IMR-90 (cell line): Measurements from ENCODE around the gene CAPN3. TPM values are rescaled to one million over a fixed set of nuclear protein-coding genes. Genes with fewer than 3 reads are reported as not detected.
A peak's percentile ranks its signal among the peaks of the same experiment; 100 is the strongest.

Experiments
- ATAC-seq: fragments of 200-7000 bp; cut with Tn5 transposase; 2 replicates; pipeline ENCODE4 v1.9.1; 2020; ENCODE audit warnings: low read depth, mild to moderate bottlenecking, moderate library complexity
- BruUV-seq: library from RNA; stranded (reverse); fragments of 400-500 nt; replicated peaks from 2 replicates; lab custom pipeline; 2021; lab: Mats Ljungman, UMichigan
- CTCF ChIA-PET: fragments of 300-600 bp; formaldehyde crosslinking; extraction: SDS; loops from one replicate; lab custom pipeline; 2021; ENCODE audit warnings: antibody characterized with exemption; lab: Yijun Ruan, JAX
- POLR2A ChIA-PET: fragments of 300-600 bp; sonication (Branson Sonifier 250); formaldehyde crosslinking; loops from one replicate; lab custom pipeline; 2022; ENCODE audit warnings: antibody characterized with exemption; ENCODE audit not compliant: unreplicated experiment; lab: Charles Lee
- DNase-seq: peaks from one replicate; pipeline ENCODE4 v3.0.0; 2013
- H2AFZ ChIP-seq: replicated peaks from 2 replicates; pipeline ENCODE3; 2013; ENCODE audit warnings: low read length, mild to moderate bottlenecking; ENCODE audit not compliant: poor library complexity
- H2AK5ac ChIP-seq: 2 replicates; pipeline ENCODE4 v1.6.1; 2013; ENCODE audit warnings: low read depth, low read length, inconsistent platforms
- H2AK9ac ChIP-seq: replicated peaks from 2 replicates; pipeline ENCODE3; 2013; ENCODE audit warnings: mild to moderate bottlenecking, low read depth, low read length, moderate library complexity; ENCODE audit not compliant: poor library complexity
- H2BK120ac ChIP-seq: 2 replicates; pipeline ENCODE4 v1.6.1; 2013; ENCODE audit warnings: low read depth, low read length, inconsistent platforms
- H2BK15ac ChIP-seq: 3 replicates; pipeline ENCODE4 v1.6.1; 2013; ENCODE audit warnings: low read depth, low read length, inconsistent platforms
- H2BK20ac ChIP-seq: 2 replicates; pipeline ENCODE4 v1.6.1; 2013; ENCODE audit warnings: low read depth, mild to moderate bottlenecking, inconsistent platforms, low read length, moderate library complexity
- H2BK5ac ChIP-seq: 2 replicates; pipeline ENCODE4 v1.6.1; 2013; ENCODE audit warnings: mild to moderate bottlenecking, low read depth, low read length, inconsistent platforms; ENCODE audit not compliant: poor library complexity, severe bottlenecking
- H3K14ac ChIP-seq: replicated peaks from 2 replicates; pipeline ENCODE4 v1.6.1; 2013; ENCODE audit warnings: low read depth, low read length, inconsistent platforms
- H3K18ac ChIP-seq: 2 replicates; pipeline ENCODE4 v1.6.1; 2013; ENCODE audit warnings: low read depth, low read length, control low read depth
- H3K23ac ChIP-seq: 2 replicates; pipeline ENCODE4 v1.6.1; 2013; ENCODE audit warnings: low read depth, low read length, inconsistent platforms
- H3K27ac ChIP-seq: 2 replicates; pipeline ENCODE4 v1.5.1; 2013; ENCODE audit warnings: mild to moderate bottlenecking, control low read depth, low read length; ENCODE audit not compliant: insufficient read depth
- H3K27me3 ChIP-seq: 2 replicates; pipeline ENCODE4 v1.6.1; 2013; ENCODE audit warnings: low read length; ENCODE audit not compliant: control insufficient read depth, insufficient read depth
- H3K36me3 ChIP-seq: 2 replicates; pipeline ENCODE4 v1.6.1; 2013; ENCODE audit warnings: low read length, mixed read lengths; ENCODE audit not compliant: control insufficient read depth, insufficient read depth
- H3K4ac ChIP-seq: 2 replicates; pipeline ENCODE4 v1.6.1; 2013; ENCODE audit warnings: low read depth, low read length, inconsistent platforms
- H3K4me1 ChIP-seq: 2 replicates; pipeline ENCODE4 v1.6.1; 2013; ENCODE audit warnings: low read length, mixed read lengths; ENCODE audit not compliant: control insufficient read depth, insufficient read depth
- H3K4me2 ChIP-seq: 2 replicates; pipeline ENCODE4 v1.6.1; 2013; ENCODE audit warnings: low read depth, mild to moderate bottlenecking, control low read depth, low read length, moderate library complexity
- H3K4me3 ChIP-seq: 2 replicates; pipeline ENCODE4 v1.5.1; 2013; ENCODE audit warnings: low read depth, mild to moderate bottlenecking, control low read depth, low read length, moderate library complexity; ENCODE audit not compliant: insufficient read depth
- H3K56ac ChIP-seq: 2 replicates; pipeline ENCODE4 v1.6.1; 2013; ENCODE audit warnings: low read length, inconsistent platforms; ENCODE audit not compliant: insufficient read depth; ENCODE audit errors: extremely low read depth
- H3K79me1 ChIP-seq, 2 experiments: 2 replicates each; pipeline ENCODE4 v1.6.1; 2013; ENCODE audit warnings: low read length in 2 of 2, inconsistent platforms in 1 of 2, low read depth in 1 of 2
- H3K9ac ChIP-seq: 2 replicates; pipeline ENCODE4 v1.6.1; 2013; ENCODE audit warnings: low read depth, low read length, control low read depth
- H3K9me1 ChIP-seq: 2 replicates; pipeline ENCODE4 v1.6.1; 2013; ENCODE audit warnings: low read length, inconsistent platforms; ENCODE audit not compliant: insufficient read depth
- H3K9me3 ChIP-seq: 2 replicates; pipeline ENCODE4 v1.6.1; 2013; ENCODE audit warnings: low read length; ENCODE audit not compliant: control insufficient read depth, insufficient read depth
- H4K20me1 ChIP-seq: 2 replicates; pipeline ENCODE4 v1.6.1; 2013; ENCODE audit warnings: low read length, inconsistent platforms; ENCODE audit not compliant: insufficient read depth
- H4K5ac ChIP-seq: 2 replicates; pipeline ENCODE4 v1.6.1; 2013; ENCODE audit warnings: mild to moderate bottlenecking, low read depth, low read length, control low read depth
- H4K8ac ChIP-seq, 2 experiments: 2 replicates each; pipeline ENCODE4 v1.6.1; 2013; ENCODE audit warnings: low read depth in 2 of 2, low read length in 2 of 2, control low read depth in 1 of 2, inconsistent platforms in 1 of 2
- H4K91ac ChIP-seq: 2 replicates; pipeline ENCODE4 v1.6.1; 2013; ENCODE audit warnings: low read depth, low read length, inconsistent platforms; ENCODE audit not compliant: insufficient read depth
- BHLHE40 ChIP-seq: fragments of 150-350 bp; IDR thresholded peaks from 2 replicates; pipeline ENCODE4 v1.6.1; 2016; ENCODE audit warnings: mild to moderate bottlenecking, low read depth, low read length
- CHD1 ChIP-seq: IDR thresholded peaks from 2 replicates; pipeline ENCODE4 v1.6.1; 2012; ENCODE audit warnings: low read depth, low read length, improper control_type of control experiment
- FOS ChIP-seq: fragments of 150-350 bp; IDR thresholded peaks from 2 replicates; pipeline ENCODE4 v1.6.1; 2016; ENCODE audit warnings: low read depth, low read length
- MAZ ChIP-seq: IDR thresholded peaks from 2 replicates; pipeline ENCODE4 v1.6.1; 2012; ENCODE audit warnings: low read depth, mild to moderate bottlenecking, low read length, improper control_type of control experiment, moderate library complexity, borderline replicate concordance
- USF2 ChIP-seq: fragments of 150-350 bp; IDR thresholded peaks from 2 replicates; pipeline ENCODE4 v1.6.1; 2017; ENCODE audit warnings: mild to moderate bottlenecking, antibody characterized with exemption, low read length, low read depth
- WGBS, 2 experiments: methylation state at CpG; one replicate each; pipeline versions ENCODE4 v1.1.5 to v1.1.7; 2013; ENCODE audit warnings: missing lambda C conversion rate in 2 of 2; ENCODE audit not compliant: insufficient read length in 1 of 2; ENCODE audit errors: extremely low coverage in 2 of 2; 5-methylcytosine and 5-hydroxymethylcytosine counted together
- dilution Hi-C: fragments of 300-500 bp; cut with HindIII; formaldehyde crosslinking; loops from one replicate; pipeline ENCODE4 v1.14.3; 2018; ENCODE audit warnings: low sequenced_read_pairs; ENCODE audit not compliant: unreplicated experiment
- in situ Hi-C: fragments of 300-500 bp; cut with MboI; formaldehyde crosslinking; loops from 3 replicates; pipeline ENCODE4 v1.14.3; 2019; ENCODE audit warnings: low sequenced_read_pairs, inconsistent platforms, mixed read lengths
- intact Hi-C: fragments of 100-400 bp; cut with micrococcal nuclease; formaldehyde crosslinking; loops from 2 replicates; pipeline ENCODE4 v1.10.0; 2022
- polyA plus RNA-seq, 3 experiments: library from polyadenylated mRNA; depleted of rRNA; stranded (reverse); fragments of >200 nt; gene quantifications; 2 replicates each; pipeline ENCODE4 v1.2.3, GENCODE V29; 2012; ENCODE audit warnings: low replicate concordance in 1 of 3
- total RNA-seq: library from RNA; depleted of rRNA; stranded (reverse); fragments of >200 nt; gene quantifications from 2 replicates; pipeline ENCODE4 v1.2.3, GENCODE V29; 2012

The CAPN3 gene
- total and polyA plus RNA-seq, 2 of the 4 experiments (the other 2 are of a cell fraction), result 1.1 to 1.4 TPM

DNA sequence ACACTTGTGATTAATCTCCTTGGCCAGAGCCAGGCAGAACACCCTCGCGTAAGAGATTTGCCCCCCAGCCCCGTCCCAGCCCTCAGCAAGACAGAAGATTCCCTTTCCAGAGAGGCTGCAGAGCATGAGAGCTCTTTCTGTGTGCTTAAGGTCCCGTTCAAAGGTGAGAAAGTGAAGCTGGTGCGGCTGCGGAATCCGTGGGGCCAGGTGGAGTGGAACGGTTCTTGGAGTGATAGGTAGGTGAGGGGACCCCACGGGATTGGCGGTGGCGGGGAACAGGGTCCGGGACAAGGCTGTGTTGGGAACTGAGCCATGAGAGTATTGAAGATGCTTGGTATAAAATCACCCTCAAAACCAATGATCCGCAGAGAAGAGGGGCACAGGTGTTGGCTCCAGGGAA lies 34.8 kb downstream of the CAPN3 start:
- no peak overlapping the region for H3K27ac ChIP-seq
- ChIA-PET CTCF (no interaction called here), POLR2A (no interaction called here)
- H2AK9ac ChIP-seq, result no peak overlapping the region
- H3K9ac ChIP-seq, result no peak overlapping the region
- H4K5ac ChIP-seq, result no peak overlapping the region
- no peak overlapping the region for H2BK20ac ChIP-seq
- H2BK15ac ChIP-seq, result no peak overlapping the region
- DNase-seq (no peak), ATAC-seq (no peak)
- no peaks in the 10 kb centered on the region; the same call in none of the 2 replicates for H3K9me1 ChIP-seq
- no peak overlapping the region for H3K4ac ChIP-seq
- H3K27me3 ChIP-seq, result peaks cover 2% of the 10 kb centered on the region; the same call in 1 of the 2 replicates
- in situ Hi-C loops, result no loop called here
- dilution Hi-C loops, result no loop called here
- no peak overlapping the region for H4K91ac ChIP-seq
- H3K9me3 ChIP-seq, result no peaks in the 10 kb centered on the region
- TF ChIP-seq FOS (no peak), MAZ (no peak), USF2 (no peak), CHD1 (no peak), BHLHE40 (no peak)
- no peaks in the 10 kb centered on the region for H4K20me1 ChIP-seq
- intact Hi-C loops, result no loop called here
- no peak overlapping the region for H2BK5ac ChIP-seq
- H3K4me2 ChIP-seq, result no peak overlapping the region
- H4K8ac ChIP-seq, result no peak overlapping the region
- H3K4me3 ChIP-seq, result no peak overlapping the region
- WGBS, 2 experiments, result 90% methylated on average over 2 of the region's 13 CpGs; no CpG with 5 or more reads in 1 of the 2 experiments
- H2AFZ ChIP-seq, result peak overlapping the region; percentile 65
- no peak overlapping the region for H3K23ac ChIP-seq
- BruUV-seq, result no TSS peak
- no peak overlapping the region for H3K14ac ChIP-seq
- H2BK120ac ChIP-seq, result no peak overlapping the region
- H3K36me3 ChIP-seq, result no peaks in the 10 kb centered on the region
- no peak overlapping the region for H3K18ac ChIP-seq
- H3K56ac ChIP-seq, result no peak overlapping the region
- H2AK5ac ChIP-seq, result no peak overlapping the region
- no peaks in the 10 kb centered on the region for H3K79me1 ChIP-seq
- H3K4me1 ChIP-seq, result no peaks in the 10 kb centered on the region
